GM12878 (cell line): ENCODE data around the gene SLC36A2. TPM values are rescaled to one million over a fixed set of nuclear protein-coding genes. Genes with fewer than 3 reads are reported as not detected.

ENCODE experiments used
- ATAC-seq: fragments of 200-7000 bp; cut with Tn5 transposase; 3 replicates; pipeline ENCODE4 v1.9.1; 2020; ENCODE audit warnings: mild to moderate bottlenecking, moderate library complexity
- BruUV-seq: library from RNA; stranded (reverse); fragments of 400-500 nt; replicated peaks from 2 replicates; lab custom pipeline; 2021; lab: Mats Ljungman, UMichigan
- CTCF ChIA-PET: fragments of 300-600 bp; sonication (Branson Sonifier 250); formaldehyde crosslinking; extraction: SDS; loops from one replicate; lab custom pipeline; 2021; ENCODE audit warnings: inconsistent platforms; lab: Yijun Ruan, JAX
- POLR2A ChIA-PET: fragments of 350-600 bp; formaldehyde crosslinking; extraction: SDS; loops from one replicate; lab custom pipeline; 2021; ENCODE audit warnings: inconsistent platforms; lab: Charles Lee
- RAD21 ChIA-PET: fragments of 300-600 bp; sonication (Branson Sonifier 250); formaldehyde crosslinking; loops from one replicate; lab custom pipeline; 2023; ENCODE audit warnings: antibody characterized with exemption; ENCODE audit not compliant: unreplicated experiment; lab: Charles Lee
- SMC1A ChIA-PET: fragments of 300-600 bp; sonication (Branson Sonifier 250); formaldehyde crosslinking; loops from one replicate; lab custom pipeline; 2023; ENCODE audit not compliant: unreplicated experiment, uncharacterized antibody; lab: Charles Lee
- DNase-seq: peaks from one replicate; pipeline ENCODE4 v3.0.0-alpha.2; 2011; ENCODE audit warnings: low read depth, low spot score
- FAIRE-seq: peaks from 3 replicates; lab custom pipeline; 2011; peaks lifted over from hg19 to GRCh38; lab: Jason Lieb, UNC
- H2AFZ ChIP-seq: 2 replicates; pipeline ENCODE4 v1.6.0; 2011; ENCODE audit warnings: low read depth, low read length, control low read depth; ENCODE audit not compliant: control insufficient read depth
- H3K27ac ChIP-seq: 2 replicates; pipeline ENCODE4 v1.5.1; 2011; ENCODE audit warnings: control low read depth; ENCODE audit not compliant: control insufficient read depth, insufficient read depth
- H3K27me3 ChIP-seq, 2 experiments: replicated peaks in 1 of 2; 2 replicates each; pipeline versions ENCODE4 v1.6.0 to v1.6.1; 2011; ENCODE audit warnings: low read length in 1 of 2; ENCODE audit not compliant: control insufficient read depth in 2 of 2, insufficient read depth in 2 of 2
- H3K36me3 ChIP-seq, 2 experiments: 2 replicates each; pipeline ENCODE4 v1.5.1; 2011; ENCODE audit warnings: low read length in 1 of 2; ENCODE audit not compliant: control insufficient read depth in 2 of 2, insufficient read depth in 2 of 2
- H3K4me1 ChIP-seq: 2 replicates; pipeline ENCODE4 v1.6.1; 2011; ENCODE audit warnings: mild to moderate bottlenecking, low read length, moderate library complexity, mixed read lengths; ENCODE audit not compliant: control insufficient read depth, insufficient read depth
- H3K4me2 ChIP-seq: 2 replicates; pipeline ENCODE4 v1.6.0; 2011; ENCODE audit warnings: control low read depth; ENCODE audit not compliant: control insufficient read depth, insufficient read depth
- H3K4me3 ChIP-seq: fragments of 200-600 bp; sonication (generic); 2 replicates; pipeline ENCODE4 v1.5.1; 2016
- H3K79me2 ChIP-seq: 2 replicates; pipeline ENCODE4 v1.6.0; 2011; ENCODE audit warnings: low read length; ENCODE audit not compliant: control insufficient read depth, insufficient read depth
- H3K9ac ChIP-seq: 2 replicates; pipeline ENCODE4 v1.8.0; 2011; ENCODE audit warnings: low read length, control low read depth, mixed read lengths; ENCODE audit not compliant: control insufficient read depth, insufficient read depth
- H3K9me3 ChIP-seq: replicated peaks from 3 replicates; pipeline ENCODE4 v1.5.1; 2011; ENCODE audit warnings: mild to moderate bottlenecking, low read length; ENCODE audit not compliant: control insufficient read depth, insufficient read depth
- H4K20me1 ChIP-seq: 2 replicates; pipeline ENCODE4 v1.6.0; 2011; ENCODE audit not compliant: control insufficient read depth, insufficient read depth
- ASH2L ChIP-seq: fragments of 300-600, 200-600 bp; sonication (generic); IDR thresholded peaks from 2 replicates; pipeline ENCODE4 v1.6.1; 2017; ENCODE audit warnings: low read depth, mild to moderate bottlenecking, borderline replicate concordance
- DPF2 ChIP-seq: fragments of 450-650 bp; IDR thresholded peaks from 2 replicates; pipeline ENCODE4 v1.6.1; 2017; ENCODE audit warnings: mild to moderate bottlenecking
- FOXM1 ChIP-seq: IDR thresholded peaks from 2 replicates; pipeline ENCODE4 v1.6.1; 2012; ENCODE audit warnings: low read depth, mild to moderate bottlenecking, inconsistent platforms, low read length, moderate library complexity
- HCFC1 ChIP-seq: fragments of 150-350 bp; IDR thresholded peaks from 2 replicates; pipeline ENCODE4 v1.6.1; 2014; ENCODE audit warnings: low read length
- JUND ChIP-seq: IDR thresholded peaks from 2 replicates; pipeline ENCODE4 v1.6.1; 2012; ENCODE audit warnings: low read depth, mild to moderate bottlenecking, low read length, improper control_type of control experiment, moderate library complexity
- NBN ChIP-seq: fragments of 450-650 bp; IDR thresholded peaks from 2 replicates; pipeline ENCODE4 v1.6.1; 2016
- NFIC ChIP-seq: IDR thresholded peaks from 2 replicates; pipeline ENCODE4 v1.6.1; 2012; ENCODE audit warnings: low read depth, mild to moderate bottlenecking, inconsistent platforms, low read length, moderate library complexity
- NFXL1 ChIP-seq: fragments of 450-650 bp; IDR thresholded peaks from 2 replicates; pipeline ENCODE4 v1.6.1; 2017; ENCODE audit warnings: antibody characterized with exemption, mild to moderate bottlenecking, borderline replicate concordance
- NKRF ChIP-seq: fragments of 450-650 bp; conservative IDR thresholded peaks from 2 replicates; pipeline ENCODE4 v1.6.1; 2017; ENCODE audit warnings: mild to moderate bottlenecking, moderate library complexity
- SKIL ChIP-seq: fragments of 450-650 bp; IDR thresholded peaks from 2 replicates; pipeline ENCODE4 v1.6.1; 2017; ENCODE audit warnings: mild to moderate bottlenecking, low read depth, inconsistent platforms; ENCODE audit not compliant: poor library complexity, severe bottlenecking
- SREBF1 ChIP-seq: IDR thresholded peaks from 2 replicates; pipeline ENCODE4 v1.6.1; 2012; ENCODE audit warnings: mild to moderate bottlenecking, low read length
- TCF7 ChIP-seq: IDR thresholded peaks from 2 replicates; pipeline ENCODE4 v1.6.1; 2014; ENCODE audit warnings: antibody characterized with exemption, borderline replicate concordance
- ZNF217 ChIP-seq: fragments of 450-650 bp; IDR thresholded peaks from 2 replicates; pipeline ENCODE4 v1.6.1; 2017; ENCODE audit warnings: antibody characterized with exemption, mild to moderate bottlenecking
- WGBS: methylation state at CpG from one replicate; pipeline ENCODE4 v1.1.6; 2016; ENCODE audit warnings: low lambda C conversion rate; ENCODE audit not compliant: insufficient replicate concordance, insufficient coverage; ENCODE audit errors: missing lambda C conversion rate; 5-methylcytosine and 5-hydroxymethylcytosine counted together
- in situ Hi-C: fragments of 300-500 bp; cut with MboI; formaldehyde crosslinking; loops from 9 replicates; pipeline ENCODE4 v1.14.3; 2018; ENCODE audit warnings: mixed read lengths
- intact Hi-C: fragments of 100-400 bp; cut with micrococcal nuclease; formaldehyde crosslinking; loops from one replicate; pipeline ENCODE4 v1.14.2; 2022; ENCODE audit not compliant: unreplicated experiment
- polyA plus RNA-seq, 11 experiments: library from polyadenylated mRNA; depleted of rRNA in 4 of 11; unstranded in 6 of 11; stranded (reverse) in 5 of 11; fragments of >200 nt; fragmentation: Nextera tagmentation in 4 of 11; fragmentation: Illumina TruSeq in 1 of 11; extraction: Ambion mirVana in 4 of 11; extraction: Trizol in 1 of 11; gene quantifications; 1 replicate in 1 of 11; 2 replicates in 10 of 11; pipeline versions ENCODE4 v1.2.1 to v1.2.3, GENCODE V29; 2011 to 2016; ENCODE audit warnings: inconsistent platforms in 2 of 11, missing spikeins in 2 of 11, low read depth in 1 of 11
- total RNA-seq, 4 experiments: library from RNA; depleted of rRNA in 3 of 4; stranded (reverse); fragments of >200 nt in 3 of 4; fragmentation: Illumina TruSeq in 1 of 4; extraction: Trizol in 1 of 4; gene quantifications; 2 replicates each; pipeline versions ENCODE4 v1.2.1 to v1.2.3, GENCODE V29; 2013 to 2021
- TF ChIP-seq, protein P1 (sequence below): IDR thresholded peaks from 2 replicates; pipeline ENCODE4 v1.6.1; 2011; ENCODE audit warnings: low read depth, low read length, improper control_type of control experiment, borderline replicate concordance
- TF ChIP-seq, protein P2 (sequence below): fragments of 450-650 bp; IDR thresholded peaks from 2 replicates; pipeline ENCODE4 v1.6.1; 2017; ENCODE audit warnings: borderline replicate concordance

SLC36A2 gene
- total and polyA plus RNA-seq, 10 of the 15 experiments (the other 5 are each of a cell fraction or from before 2014, with no cell fraction given), result not detected

- TF ChIP-seq ASH2L (no peak), ZNF217 (no peak), SKIL (no peak), TCF7 (no peak), SREBF1 (no peak)
Measured at GRCh38 chr5:151293624-151294023, 53.7 kb downstream of the SLC36A2 start (continued).

GRCh38 chr5:151288180-151288579, 59.2 kb downstream of the SLC36A2 start:
- Histone ChIP-seq H3K27me3 (no peaks in the 10 kb centered on the region), H3K36me3 (no peaks in the 10 kb centered on the region), H3K79me2 (no peaks in the 10 kb centered on the region), H3K9ac (no peak overlapping the region), H3K9me3 (no peaks in the 10 kb centered on the region), H2AFZ (no peak overlapping the region), H3K4me1 (no peaks in the 10 kb centered on the region), H3K4me3 (no peak overlapping the region), H3K4me2 (no peak overlapping the region), H4K20me1 (no peaks in the 10 kb centered on the region), H3K27ac (no peak overlapping the region)
- in situ Hi-C loops (no loop called here), intact Hi-C loops (no loop called here)
- FAIRE-seq (no peak), DNase-seq (no peak), ATAC-seq (peak; percentile 83)
- BruUV-seq, result no TSS peak
- CTCF ChIA-PET, result interaction anchor here (0.7 to 1.6 kb wide), 9 partner anchors 10 to 364 kb away, joined by 3 to 6 read pairs (median 3); no protein-coding TSS in a partner anchor
- 65% methylated on average over 2 of the region's 2 CpGs for WGBS
- SMC1A ChIA-PET, result interaction anchor here (0.8 to 1.1 kb wide), 3 partner anchors 28 to 162 kb away, joined by 3 to 4 read pairs (median 3); no protein-coding TSS in a partner anchor
- RAD21 ChIA-PET, result interaction anchor here (0.7 to 1.2 kb wide), 4 partner anchors 10 to 163 kb away, joined by 3 to 4 read pairs (median 4); no protein-coding TSS in a partner anchor
- POLR2A ChIA-PET, result interaction anchor here (1.6 kb wide), 1 partner anchor 31 kb away, joined by 3 read pairs; no protein-coding TSS in a partner anchor
- TF ChIP-seq JUND, result no peak
- no peak for TF ChIP-seq NKRF
- TF ChIP-seq, protein P1, sequence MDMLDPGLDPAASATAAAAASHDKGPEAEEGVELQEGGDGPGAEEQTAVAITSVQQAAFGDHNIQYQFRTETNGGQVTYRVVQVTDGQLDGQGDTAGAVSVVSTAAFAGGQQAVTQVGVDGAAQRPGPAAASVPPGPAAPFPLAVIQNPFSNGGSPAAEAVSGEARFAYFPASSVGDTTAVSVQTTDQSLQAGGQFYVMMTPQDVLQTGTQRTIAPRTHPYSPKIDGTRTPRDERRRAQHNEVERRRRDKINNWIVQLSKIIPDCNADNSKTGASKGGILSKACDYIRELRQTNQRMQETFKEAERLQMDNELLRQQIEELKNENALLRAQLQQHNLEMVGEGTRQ, result no peak
- TF ChIP-seq NFIC, result no peak
- no peak for TF ChIP-seq HCFC1
- TF ChIP-seq FOXM1, result no peak
- no peak for TF ChIP-seq DPF2
- no peak for TF ChIP-seq NBN
- TF ChIP-seq, protein P2, sequence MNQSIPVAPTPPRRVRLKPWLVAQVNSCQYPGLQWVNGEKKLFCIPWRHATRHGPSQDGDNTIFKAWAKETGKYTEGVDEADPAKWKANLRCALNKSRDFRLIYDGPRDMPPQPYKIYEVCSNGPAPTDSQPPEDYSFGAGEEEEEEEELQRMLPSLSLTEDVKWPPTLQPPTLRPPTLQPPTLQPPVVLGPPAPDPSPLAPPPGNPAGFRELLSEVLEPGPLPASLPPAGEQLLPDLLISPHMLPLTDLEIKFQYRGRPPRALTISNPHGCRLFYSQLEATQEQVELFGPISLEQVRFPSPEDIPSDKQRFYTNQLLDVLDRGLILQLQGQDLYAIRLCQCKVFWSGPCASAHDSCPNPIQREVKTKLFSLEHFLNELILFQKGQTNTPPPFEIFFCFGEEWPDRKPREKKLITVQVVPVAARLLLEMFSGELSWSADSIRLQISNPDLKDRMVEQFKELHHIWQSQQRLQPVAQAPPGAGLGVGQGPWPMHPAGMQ, result no peak
- no peak for TF ChIP-seq SKIL
- no peak for TF ChIP-seq NFXL1
